ENCODE data around the gene PEG3. TPM values are rescaled to one million over a fixed set of nuclear protein-coding genes. Genes with fewer than 3 reads are reported as not detected.

The PEG3 gene
- total RNA-seq (100 to 1,000 TPM; 155 to 160 TPM), polyA plus RNA-seq (ENCODE audit: insufficient read depth, low read depth, low replicate concordance) (65.9 TPM)
- long read RNA-seq, donor 1, full-length matches to known transcripts = 73 of 104 reads
- long read RNA-seq, donor 1, partial matches to known transcripts = 9 of 104 reads
- long read RNA-seq, donor 1, other reads (novel, unspliced or antisense) = 22 of 104 reads
- long read RNA-seq, donor 2, full-length matches to known transcripts = 45 of 64 reads
- long read RNA-seq, donor 2, partial matches to known transcripts = 7 of 64 reads
- long read RNA-seq, donor 2, other reads (novel, unspliced or antisense) = 12 of 64 reads

DNA sequence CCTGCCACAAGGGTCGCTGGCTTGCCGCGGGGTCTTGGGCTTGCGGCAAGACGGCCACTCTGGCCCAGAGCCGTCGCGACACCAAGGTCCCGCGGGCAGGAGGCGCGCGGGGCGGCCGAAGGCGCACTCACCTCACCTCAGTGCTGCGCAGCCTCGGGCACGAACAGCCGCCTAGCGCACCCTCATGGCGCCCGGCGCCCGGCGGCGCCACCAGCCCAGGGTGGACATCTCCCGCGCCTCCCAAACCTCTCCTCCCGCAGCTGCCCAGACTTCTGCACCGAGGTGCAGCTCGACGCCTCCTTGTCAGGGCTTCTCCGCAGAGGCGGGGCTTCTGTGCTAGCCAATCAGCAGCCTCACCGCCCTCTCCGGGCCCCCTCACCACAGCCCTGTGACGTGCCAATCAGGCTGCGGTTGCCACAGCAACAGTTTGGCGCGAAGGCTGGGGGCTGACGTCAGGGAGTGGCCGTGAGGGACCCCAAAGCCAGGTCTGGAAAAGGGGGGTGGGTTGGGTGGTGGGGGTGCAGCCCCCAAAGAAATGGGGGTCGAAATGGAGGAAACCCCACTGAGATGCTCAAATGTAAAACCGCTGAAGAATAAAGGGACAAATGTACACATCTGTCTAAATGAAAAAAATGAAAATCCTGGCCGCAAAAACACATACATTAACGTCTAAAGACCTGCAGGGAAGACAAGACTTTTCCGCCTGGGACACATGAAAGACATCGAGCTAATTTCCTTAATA lies at the start of gene PEG3, which contains the start of gene ZIM2:
Gene PEG3, minus strand, starts transcription at position 276 of the 742 bp plus-strand sequence. CDS start 16,071 bp downstream, outside the sequence.
Gene ZIM2, minus strand, starts transcription at position 276 of the 742 bp plus-strand sequence. CDS start 16,449 bp downstream, outside the sequence.
- intact Hi-C loops (cut with DNase I; ENCODE audit: low total_unique reads) = no loop called here
- H3K27me3 ChIP-seq = no peaks in the 10 kb centered on the region
- 29 to 40% methylated on average over 18 to 41 of the region's 49 CpGs for WGBS, 2 donors
- H3K9me3 ChIP-seq = no peaks in the 10 kb centered on the region
- peak; percentile 96 for DNase-seq
- peak within 1 kb of the TSS; percentile 59 to 82 for H3K4me3 ChIP-seq
- peaks cover 9% of the 10 kb centered on the region for H3K4me1 ChIP-seq
- H3K36me3 ChIP-seq (ENCODE audit: low read depth, missing control alignments) = no peaks in the 10 kb centered on the region
- TF ChIP-seq, protein P1, sequence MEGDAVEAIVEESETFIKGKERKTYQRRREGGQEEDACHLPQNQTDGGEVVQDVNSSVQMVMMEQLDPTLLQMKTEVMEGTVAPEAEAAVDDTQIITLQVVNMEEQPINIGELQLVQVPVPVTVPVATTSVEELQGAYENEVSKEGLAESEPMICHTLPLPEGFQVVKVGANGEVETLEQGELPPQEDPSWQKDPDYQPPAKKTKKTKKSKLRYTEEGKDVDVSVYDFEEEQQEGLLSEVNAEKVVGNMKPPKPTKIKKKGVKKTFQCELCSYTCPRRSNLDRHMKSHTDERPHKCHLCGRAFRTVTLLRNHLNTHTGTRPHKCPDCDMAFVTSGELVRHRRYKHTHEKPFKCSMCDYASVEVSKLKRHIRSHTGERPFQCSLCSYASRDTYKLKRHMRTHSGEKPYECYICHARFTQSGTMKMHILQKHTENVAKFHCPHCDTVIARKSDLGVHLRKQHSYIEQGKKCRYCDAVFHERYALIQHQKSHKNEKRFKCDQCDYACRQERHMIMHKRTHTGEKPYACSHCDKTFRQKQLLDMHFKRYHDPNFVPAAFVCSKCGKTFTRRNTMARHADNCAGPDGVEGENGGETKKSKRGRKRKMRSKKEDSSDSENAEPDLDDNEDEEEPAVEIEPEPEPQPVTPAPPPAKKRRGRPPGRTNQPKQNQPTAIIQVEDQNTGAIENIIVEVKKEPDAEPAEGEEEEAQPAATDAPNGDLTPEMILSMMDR (IDR thresholded peaks at IDR 0.05) = no peak
- TF ChIP-seq POLR2A (IDR thresholded peaks at IDR 0.05) = peak; percentile 57
- peak within 1 kb of the TSS; percentile 82 to 83 for H3K27ac ChIP-seq

DNA sequence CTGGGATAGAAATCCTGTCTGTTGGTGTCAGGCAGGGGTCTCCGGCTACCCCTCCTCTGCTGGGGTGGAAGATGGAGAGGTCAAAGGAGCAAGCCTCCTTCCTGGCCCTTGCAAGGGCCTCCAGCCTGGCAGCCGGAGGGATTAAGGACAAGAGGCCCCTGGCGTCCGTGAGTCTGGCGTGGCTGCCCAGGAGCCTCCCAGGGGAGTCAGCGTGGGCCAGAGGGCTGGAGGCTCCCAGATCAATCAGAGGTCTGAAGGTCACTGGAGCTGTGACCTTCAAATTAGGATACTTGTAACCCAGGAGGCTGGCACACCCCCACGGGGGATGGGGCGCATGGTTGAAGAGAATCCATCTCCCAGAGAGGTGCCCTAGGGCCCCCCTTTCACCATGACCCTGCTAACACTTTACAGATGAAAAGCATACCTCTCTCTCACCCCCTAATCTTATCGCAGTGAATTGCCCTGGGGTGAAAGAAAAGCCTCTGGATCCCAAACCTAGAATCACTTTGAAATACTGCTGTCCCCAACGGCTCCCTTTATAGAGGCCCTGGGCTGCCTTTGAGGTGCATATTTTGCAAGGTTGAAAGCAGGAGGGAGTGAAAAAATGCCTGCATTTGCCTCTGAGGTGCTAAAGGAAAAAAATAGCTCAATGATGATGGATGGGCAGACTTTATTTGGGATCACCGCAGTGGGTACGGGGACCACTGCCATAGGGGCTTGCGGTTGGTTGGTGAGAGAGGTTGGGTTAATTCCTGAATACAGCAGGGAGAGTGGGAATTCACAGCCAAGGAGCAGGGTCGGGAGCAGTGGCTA lies 44.9 kb upstream of the PEG3 start:
- no peaks in the 10 kb centered on the region for H3K36me3 ChIP-seq (ENCODE audit: low read depth, missing control alignments)
- no peaks in the 10 kb centered on the region for H3K27me3 ChIP-seq
- peaks cover 4% of the 10 kb centered on the region for H3K4me1 ChIP-seq
- H3K4me3 ChIP-seq = no peak overlapping the region
- 47 to 56% methylated on average over 9 to 14 of the region's 14 CpGs for WGBS, 2 donors
- DNase-seq = no peak
- no peaks in the 10 kb centered on the region for H3K9me3 ChIP-seq
- H3K27ac ChIP-seq = no peak overlapping the region
- intact Hi-C loops (cut with DNase I; ENCODE audit: low total_unique reads) = no loop called here
- TF ChIP-seq, protein P1 (IDR thresholded peaks at IDR 0.05) = no peak
- no peak for TF ChIP-seq POLR2A (IDR thresholded peaks at IDR 0.05)

GRCh38 chr19:56884441-56884840 lies 43.9 kb upstream of the PEG3 start:
- Histone ChIP-seq H3K27ac (no peak overlapping the region), H3K4me3 (no peak overlapping the region), H3K9me3 (no peaks in the 10 kb centered on the region), H3K27me3 (no peaks in the 10 kb centered on the region), H3K4me1 (peaks cover 4% of the 10 kb centered on the region), H3K36me3 (ENCODE audit: low read depth, missing control alignments) (no peaks in the 10 kb centered on the region)
- intact Hi-C loops (cut with DNase I; ENCODE audit: low total_unique reads) = no loop called here
- WGBS, 2 donors = 71 to 85% methylated on average over 3 to 5 of the region's 5 CpGs
- no peak for DNase-seq
- TF ChIP-seq, protein P1 (IDR thresholded peaks at IDR 0.05) = no peak
- TF ChIP-seq POLR2A (IDR thresholded peaks at IDR 0.05) = no peak

DNA sequence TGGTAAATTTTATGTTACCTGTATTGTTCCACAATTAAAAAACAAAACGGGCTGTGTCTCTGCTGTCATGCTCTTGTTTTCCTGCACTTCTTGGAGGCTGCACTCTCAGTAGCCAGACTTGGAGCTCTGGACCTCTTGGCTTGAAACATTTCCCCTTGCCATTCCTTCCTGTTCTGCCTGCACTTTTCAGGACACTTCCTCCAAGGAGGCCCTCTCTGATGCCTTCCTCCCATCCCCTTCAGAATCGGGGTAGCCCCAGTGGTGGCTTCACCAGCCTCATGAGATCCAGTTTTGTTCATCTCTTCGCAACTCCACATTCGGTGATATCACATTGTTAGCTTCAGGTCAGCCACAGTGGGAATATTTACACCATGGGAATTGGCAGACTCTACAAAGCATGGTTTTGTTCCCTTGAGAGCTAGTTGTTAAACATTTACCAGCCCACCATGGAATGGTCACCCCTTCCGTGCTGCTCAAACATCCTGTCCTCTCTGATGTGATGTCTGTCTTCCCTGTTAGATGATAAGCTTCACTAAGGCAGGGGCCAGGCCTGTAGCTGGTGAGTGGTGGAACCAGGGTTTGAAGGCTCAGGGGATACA lies 40.2 kb upstream of the PEG3 start:
- Histone ChIP-seq H3K36me3 (ENCODE audit: low read depth, missing control alignments) (no peaks in the 10 kb centered on the region), H3K9me3 (no peaks in the 10 kb centered on the region), H3K4me3 (no peak overlapping the region), H3K4me1 (peaks cover 4% of the 10 kb centered on the region), H3K27ac (no peak overlapping the region), H3K27me3 (no peaks in the 10 kb centered on the region)
- DNase-seq = no peak
- intact Hi-C loops (cut with DNase I; ENCODE audit: low total_unique reads) = no loop called here
- 82 to 90% methylated on average over 5 of the region's 5 CpGs for WGBS, 2 donors
- TF ChIP-seq POLR2A (IDR thresholded peaks at IDR 0.05) = no peak
- TF ChIP-seq, protein P1 (IDR thresholded peaks at IDR 0.05) = no peak

Measured in testis (tissue), 5 donors.